PFSK-1 (cell line): ENCODE data around the gene RARS1.

Source experiments
- FOXP2 ChIP-seq: optimal IDR thresholded peaks from 2 replicates; pipeline ENCODE3; 2011; ENCODE audit warnings: borderline replicate concordance, control low read depth, inconsistent platforms; ENCODE audit not compliant: insufficient read depth; ENCODE audit errors: extremely low read length, extremely low read depth
- POLR2AphosphoS5 ChIP-seq: IDR thresholded peaks from 2 replicates; pipeline ENCODE4 v1.6.1; 2012; ENCODE audit warnings: low read depth, mild to moderate bottlenecking, control low read depth, low read length, moderate library complexity
- REST ChIP-seq, 2 experiments: IDR thresholded peaks; 2 replicates each; pipeline versions ENCODE4 v1.6.1 to v1.8.0; 2011 to 2012; ENCODE audit warnings: low read depth in 2 of 2, low read length in 2 of 2, control low read depth in 1 of 2, inconsistent platforms in 1 of 2, mild to moderate bottlenecking in 1 of 2, moderate library complexity in 1 of 2; ENCODE audit not compliant: insufficient read depth in 1 of 2
- SIN3A ChIP-seq: IDR thresholded peaks from 2 replicates; pipeline ENCODE4 v1.6.1; 2012; ENCODE audit warnings: mild to moderate bottlenecking, low read length, moderate library complexity, borderline replicate concordance; ENCODE audit not compliant: insufficient read depth
- TAF1 ChIP-seq: IDR thresholded peaks from 2 replicates; pipeline ENCODE4 v1.6.1; 2012; ENCODE audit warnings: low read length, control low read depth, borderline replicate concordance; ENCODE audit not compliant: insufficient read depth

RARS1 gene

DNA sequence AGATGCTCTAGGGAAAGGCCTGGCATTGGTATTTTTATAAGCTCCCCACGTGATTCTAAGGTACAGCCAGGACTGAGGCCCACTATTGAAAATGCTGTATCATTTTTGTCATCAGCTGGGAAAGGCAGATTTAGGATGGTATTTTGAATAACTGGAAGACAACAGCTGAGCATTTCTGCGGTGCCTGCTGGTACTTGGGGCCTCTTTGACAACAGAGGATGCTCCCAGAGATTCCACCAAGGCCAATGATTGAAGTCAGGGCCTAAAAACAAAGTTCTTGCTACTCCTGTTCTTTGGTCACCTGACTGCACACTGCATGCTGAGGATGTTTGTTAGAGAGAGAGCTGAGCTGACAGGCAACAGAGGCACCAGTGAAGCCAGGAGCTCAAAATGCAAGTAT lies 50.9 kb downstream of the RARS1 start:
- TF ChIP-seq POLR2AphosphoS5 (no peak), FOXP2 (no peak), SIN3A (no peak), REST (IDR thresholded peaks at IDR 0.05; ENCODE audit: insufficient read depth in 1 of 2, low read depth in 2 of 2, low read length in 2 of 2) (no peak), TAF1 (no peak)

- no peak for TF ChIP-seq FOXP2
- no peak for TF ChIP-seq POLR2AphosphoS5
- no peak for TF ChIP-seq TAF1
- TF ChIP-seq REST (IDR thresholded peaks at IDR 0.05; ENCODE audit: insufficient read depth in 1 of 2, low read depth in 2 of 2, low read length in 2 of 2): no peak
- no peak for TF ChIP-seq SIN3A
These were observed 63.3 kb downstream of the RARS1 start for GRCh38 chr5:168549554-168549953.

GRCh38 chr5:168550656-168551055 lies 64.4 kb downstream of the RARS1 start:
- TF ChIP-seq POLR2AphosphoS5 (no peak), REST (IDR thresholded peaks at IDR 0.05; ENCODE audit: insufficient read depth in 1 of 2, low read depth in 2 of 2, low read length in 2 of 2) (no peak), TAF1 (no peak), FOXP2 (no peak), SIN3A (no peak)

DNA sequence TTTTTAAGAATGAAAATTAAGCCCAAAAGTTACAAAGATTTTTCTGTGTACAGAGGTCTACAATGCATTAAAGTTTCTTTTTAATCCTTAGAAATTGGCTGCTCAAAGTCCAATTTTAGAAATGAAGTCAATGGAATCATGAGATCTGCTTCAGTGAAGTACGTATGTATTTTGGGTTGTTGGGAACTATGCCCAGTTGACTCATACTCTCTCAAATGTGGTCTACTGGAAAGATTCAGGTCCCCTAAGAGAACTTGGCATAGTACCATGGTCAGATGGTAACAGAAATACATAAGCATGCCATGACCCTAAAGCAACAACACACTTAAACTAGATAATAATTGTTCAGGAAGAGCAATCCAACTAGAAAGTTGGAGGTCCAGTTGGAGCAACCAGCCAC lies 65.9 kb downstream of the RARS1 start:
- TF ChIP-seq POLR2AphosphoS5 (no peak), SIN3A (no peak), FOXP2 (no peak), REST (IDR thresholded peaks at IDR 0.05; ENCODE audit: insufficient read depth in 1 of 2, low read depth in 2 of 2, low read length in 2 of 2) (no peak), TAF1 (no peak)
